NCI-H2107 treated with DMSO at 0.1 percent for 48 hours (cell line): ENCODE measurements around the gene EIF4ENIF1.
"Not testable (repeated sequence)": the region's sequence is repeated elsewhere in the genome, so short reads cannot be mapped to it uniquely, and the experiment has no call there.

Experiments used
- DNase-seq: peaks from one replicate; lab custom pipeline; 2025; ENCODE audit not compliant: unreplicated experiment; lab: John Stamatoyannopoulos, UW

EIF4ENIF1 gene

DNA sequence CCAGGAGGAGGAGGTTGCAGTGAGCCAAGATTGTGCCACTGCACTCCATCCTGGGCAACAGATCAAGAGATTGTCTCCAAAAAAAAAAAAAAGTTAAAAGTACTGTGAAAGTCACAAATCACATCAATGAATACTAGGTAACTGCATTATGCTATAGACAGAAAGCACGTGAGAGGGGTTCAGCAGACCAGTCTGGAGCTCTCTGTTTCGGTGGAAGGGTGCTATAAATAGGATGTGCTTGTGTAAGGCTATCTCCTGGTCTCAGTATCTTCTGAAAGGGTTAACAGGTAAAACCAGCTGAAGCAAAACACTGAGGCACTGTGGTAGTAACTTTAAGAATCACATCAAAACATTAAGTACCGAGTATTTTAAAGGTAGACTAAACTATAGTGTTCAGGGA lies 43.4 kb downstream of the EIF4ENIF1 start:
- no peak for DNase-seq

DNA sequence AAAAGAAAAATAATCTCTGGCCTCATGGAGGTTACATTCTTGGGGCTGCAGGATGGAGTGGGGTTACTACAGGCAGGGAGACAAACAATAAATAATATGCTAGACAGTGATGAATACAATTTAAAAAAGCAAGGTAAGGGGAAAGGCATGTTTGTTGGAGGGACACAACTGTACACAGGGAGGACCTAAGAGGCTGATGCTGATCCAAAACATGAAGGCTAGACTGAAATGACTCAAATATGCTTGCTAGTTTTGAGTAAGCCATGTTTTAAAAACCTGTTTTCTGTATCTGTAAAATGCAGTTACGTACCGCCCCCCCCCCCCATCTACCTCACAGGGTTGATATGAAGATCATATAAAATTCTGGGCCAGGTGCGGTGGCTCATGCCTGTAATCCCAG lies 44.0 kb downstream of the EIF4ENIF1 start:
- no peak for DNase-seq

DNA sequence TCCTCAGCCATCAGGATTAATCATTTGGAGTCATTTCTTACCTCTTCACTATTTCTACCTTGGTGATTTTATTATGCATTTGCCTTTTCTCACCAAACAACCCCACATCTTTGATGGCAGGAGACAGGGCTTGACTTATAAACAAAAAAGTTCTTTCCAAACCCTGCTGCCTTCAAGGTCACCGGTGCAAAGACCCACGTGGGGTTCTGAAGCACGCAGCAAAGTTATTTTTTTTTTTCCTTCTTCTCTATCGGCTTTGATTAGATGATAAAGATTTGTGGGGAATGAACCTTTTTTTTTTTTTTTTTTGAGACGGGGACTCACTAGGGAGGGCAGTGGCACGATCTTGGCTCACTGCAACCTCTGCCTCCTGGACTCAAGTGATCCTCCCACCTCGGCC lies 46.1 kb downstream of the EIF4ENIF1 start:
- no peak for DNase-seq

DNA sequence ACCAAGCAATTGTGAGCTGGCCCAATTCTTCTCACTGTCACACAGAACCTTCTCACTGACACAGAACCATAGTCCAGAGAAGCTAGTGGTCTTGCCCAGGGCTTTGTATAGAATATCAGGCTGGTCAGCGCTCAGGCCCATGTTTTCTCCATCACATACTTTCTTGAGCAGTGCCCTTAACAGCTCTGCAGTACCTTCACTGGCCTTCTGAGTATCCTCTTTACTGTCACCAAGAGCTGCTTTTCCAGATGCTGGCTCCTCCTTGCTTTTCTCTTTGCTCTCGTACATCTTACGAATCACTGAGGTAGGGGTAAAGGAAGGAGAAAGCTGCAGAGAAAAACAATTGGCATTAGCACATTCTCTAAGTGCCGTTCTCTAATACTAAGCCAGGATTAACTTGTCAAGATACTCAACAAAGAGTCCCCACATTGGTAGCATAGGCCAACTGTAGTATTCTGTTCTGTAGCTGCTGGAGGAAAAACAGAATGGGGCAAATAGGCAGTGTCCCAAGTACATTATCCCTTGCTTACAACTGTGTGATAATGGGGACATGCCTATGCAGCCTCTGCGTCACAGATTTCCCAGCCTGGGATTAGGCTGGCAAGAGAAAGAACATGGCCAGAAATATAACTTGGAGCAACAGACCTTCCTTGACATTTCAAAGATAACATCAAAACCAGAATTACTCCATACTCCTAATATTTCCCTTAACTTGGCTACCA lies 46.7 kb downstream of the EIF4ENIF1 start:
- no peak for DNase-seq

DNA sequence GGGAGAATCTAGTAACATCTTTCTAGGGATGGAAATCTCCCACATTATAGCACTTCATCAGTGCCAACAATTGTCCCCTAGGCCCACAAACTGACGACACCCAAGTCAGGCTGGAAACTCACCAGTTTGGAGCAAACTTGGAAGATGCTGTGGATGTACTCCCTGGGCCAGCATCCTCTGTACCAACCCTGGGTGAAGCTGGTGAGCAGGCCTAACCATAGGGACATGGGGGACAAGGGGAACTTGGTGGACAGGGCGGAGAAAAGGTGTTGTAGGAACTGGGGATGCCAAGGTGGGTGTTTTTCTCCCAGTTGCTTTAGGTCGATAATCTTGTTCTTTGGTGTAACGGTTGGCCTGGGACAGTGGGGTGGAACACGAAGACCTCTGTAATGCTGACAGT lies 48.0 kb downstream of the EIF4ENIF1 start:
- no peak for DNase-seq

DNA sequence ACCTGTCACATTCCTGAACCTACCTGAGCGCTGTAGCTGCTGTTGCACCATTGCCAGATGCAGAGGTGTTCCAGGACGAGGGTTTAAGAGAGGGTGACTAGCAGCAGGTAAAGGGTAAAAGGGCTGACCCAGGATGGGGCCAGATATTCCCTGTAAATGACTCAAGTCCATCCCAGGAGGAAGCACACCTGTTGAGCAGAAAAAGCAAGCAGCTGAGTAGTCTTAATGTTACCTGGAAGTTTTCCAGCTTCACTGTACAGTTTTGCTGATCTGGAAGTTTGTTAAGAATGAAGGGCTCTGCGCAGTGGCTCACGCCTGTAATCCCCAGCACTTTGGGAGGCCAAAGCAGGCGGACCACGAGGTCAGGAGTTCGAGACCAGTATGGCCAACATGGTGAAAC lies 49.0 kb downstream of the EIF4ENIF1 start:
- DNase-seq, result no peak

DNA sequence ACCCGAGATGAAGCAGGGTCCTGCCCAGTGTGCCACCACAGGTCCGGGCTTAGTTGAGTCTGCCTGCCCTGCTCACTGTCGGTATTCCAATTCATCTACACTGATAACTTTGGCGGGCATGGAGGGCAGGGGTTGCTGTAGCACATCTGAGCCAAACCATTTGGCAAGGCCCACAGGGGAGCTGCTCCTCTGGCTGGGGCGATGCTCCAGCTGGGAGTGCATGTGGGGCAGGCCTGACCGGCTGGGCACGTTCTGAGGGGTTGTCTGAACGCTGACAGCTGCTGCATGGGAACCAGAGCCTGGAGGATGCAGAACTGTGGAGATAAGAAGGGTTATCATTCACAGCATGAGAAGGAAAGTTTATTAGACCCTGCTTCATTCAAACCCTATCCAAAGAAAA lies 49.8 kb downstream of the EIF4ENIF1 start:
- no peak for DNase-seq

DNA sequence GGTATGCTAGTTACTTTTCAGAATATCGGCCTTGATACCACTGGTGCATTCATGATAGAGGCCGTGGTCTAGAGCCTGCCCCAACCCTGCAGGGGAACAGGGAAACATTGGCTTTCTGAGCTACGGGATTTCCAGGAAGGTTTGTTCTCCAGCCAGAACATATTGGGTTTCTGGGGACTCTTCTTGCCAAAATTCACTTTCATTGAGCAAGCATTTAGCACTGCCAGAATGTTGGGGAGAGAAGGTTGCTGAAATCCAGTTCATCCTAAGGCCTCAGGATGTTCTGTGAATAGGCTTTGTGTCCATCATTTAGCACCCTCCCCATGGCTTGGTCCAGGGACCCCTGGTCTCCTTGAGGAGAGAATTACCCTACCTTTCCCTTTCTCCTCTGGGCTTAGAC lies 53.5 kb downstream of the EIF4ENIF1 start:
- no peak for DNase-seq

DNA sequence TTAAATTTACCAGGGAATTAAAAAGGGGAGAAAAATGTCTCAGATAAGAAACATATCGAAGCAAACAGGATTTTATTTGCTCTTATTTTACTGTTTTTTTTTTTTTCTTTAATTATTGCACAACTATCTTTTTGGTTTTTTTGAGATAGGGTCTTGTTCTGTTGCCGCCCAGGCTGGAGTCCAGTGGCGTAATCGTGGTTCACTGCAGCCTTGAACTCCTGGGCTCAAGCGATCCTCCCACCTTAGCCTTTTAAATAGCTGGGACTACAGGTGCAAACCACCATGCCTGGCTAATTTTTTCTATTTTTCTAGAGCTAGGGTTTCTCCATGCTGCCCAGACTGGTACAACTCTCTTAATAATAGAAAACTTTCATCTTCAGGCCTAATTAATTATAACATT lies 57.7 kb downstream of the EIF4ENIF1 start:
- no peak for DNase-seq

DNA sequence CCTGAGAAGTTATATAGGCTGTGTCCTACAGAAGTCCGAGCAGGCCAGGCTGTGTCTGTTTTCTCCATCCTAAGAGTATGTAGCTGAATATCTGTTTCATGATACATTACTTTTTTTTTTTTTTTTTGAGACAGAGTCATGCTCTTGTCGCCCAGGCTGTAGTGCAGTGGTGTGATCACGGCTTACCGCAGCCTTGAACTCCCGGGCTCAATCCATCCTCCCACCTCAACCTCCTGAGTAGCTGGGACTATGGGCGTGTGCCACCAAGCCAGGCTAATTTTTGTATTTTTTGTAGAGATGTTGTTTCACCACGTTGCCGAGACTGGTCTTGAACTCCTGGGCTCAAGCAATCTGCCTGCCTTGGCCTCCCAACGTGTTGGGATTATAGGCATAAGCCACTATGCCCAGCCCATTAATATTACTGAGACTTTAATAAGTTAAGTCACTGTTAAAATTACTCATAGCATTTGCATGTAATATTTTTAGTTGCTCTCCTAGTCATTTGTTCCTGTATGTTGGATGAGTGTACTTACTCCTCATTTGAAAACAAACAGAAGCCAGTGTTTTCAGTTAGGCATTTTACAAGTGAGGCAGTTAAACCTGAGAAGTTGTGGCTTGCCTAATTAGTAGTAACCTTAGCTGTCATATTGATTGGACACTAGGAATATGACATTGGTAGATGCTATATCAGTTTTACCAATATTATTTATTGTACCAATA lies 64.2 kb downstream of the EIF4ENIF1 start:
- no peak for DNase-seq

DNA sequence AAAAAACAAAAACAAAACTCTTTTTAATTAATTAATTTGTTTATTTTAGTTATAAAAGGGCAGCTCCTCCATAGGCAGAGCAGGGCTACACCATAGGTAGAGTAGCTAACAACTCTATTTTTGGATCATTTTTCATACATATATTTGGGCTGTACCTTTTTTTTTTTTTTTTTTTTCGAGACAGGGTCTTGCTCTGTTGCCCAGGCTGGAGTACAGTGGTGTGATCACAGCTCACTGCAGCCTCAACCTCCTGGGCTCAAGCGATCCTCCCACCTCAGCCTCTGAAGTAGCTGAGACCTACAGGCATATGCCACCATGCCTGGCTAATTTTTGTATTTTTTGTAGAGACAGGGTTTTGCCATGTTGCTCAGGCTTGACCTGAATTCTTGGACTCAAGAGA lies 87.3 kb downstream of the EIF4ENIF1 start:
- not testable (repeated sequence) for DNase-seq

DNA sequence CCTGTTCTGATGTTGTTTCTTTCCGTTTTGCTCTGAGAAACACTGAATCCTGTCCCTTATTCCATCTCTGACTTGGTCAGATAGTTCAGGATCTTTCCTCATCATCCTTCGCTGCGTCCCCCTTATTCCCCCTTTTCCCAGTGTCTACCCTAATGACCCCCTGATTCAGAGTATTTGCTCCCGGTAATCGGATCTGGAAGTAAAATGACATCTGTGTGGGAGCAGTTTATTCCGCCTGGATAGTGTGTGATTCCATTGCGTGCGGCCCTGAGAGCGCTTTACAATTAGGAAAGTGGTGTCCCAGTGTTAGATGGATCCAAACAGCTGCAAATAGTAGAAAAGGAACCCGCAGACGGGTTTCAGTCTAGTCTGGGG lies 89.6 kb downstream of the EIF4ENIF1 start:
- DNase-seq, result no peak

DNA sequence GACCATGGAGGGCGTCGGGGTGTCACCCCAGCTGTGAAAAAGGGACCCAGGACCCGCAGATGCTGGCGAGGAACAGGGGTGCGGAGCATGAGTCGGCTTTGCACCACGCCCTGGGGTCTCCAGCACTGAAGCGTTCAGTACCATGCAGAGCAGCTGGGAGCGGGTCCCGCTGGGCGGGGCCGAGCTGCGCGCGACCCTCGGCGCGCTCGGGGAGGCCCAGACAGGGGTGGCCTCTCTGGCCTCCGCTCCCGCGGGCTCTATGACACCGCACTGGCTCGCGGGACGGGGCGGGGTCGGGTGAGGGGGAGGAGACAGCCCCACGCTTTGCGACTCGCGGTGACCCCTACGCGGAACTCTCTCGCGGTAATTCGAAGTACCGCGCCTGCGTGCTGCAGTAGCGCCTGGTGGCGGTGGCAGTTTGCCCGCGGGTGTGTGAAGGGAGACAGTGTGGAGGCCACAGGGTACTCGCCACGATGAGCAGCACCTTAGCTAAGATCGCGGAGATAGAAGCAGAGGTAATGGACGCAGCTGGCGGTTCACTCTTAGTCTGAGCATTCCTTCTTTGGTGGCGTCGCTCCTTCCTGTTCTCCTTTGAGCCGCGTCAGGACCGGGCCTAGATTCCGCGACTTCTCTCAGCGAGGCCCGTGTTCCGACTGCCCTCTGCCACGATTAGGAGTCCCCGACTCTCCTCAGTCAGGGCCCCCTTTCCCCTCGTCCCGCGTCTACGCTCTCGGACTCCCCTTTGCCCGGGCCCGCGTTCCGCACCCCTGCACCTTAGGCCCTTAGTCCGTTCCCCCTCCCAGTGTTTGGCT lies 90.2 kb downstream of the EIF4ENIF1 start, which contains the start of gene DRG1:
DRG1 (plus strand) TSS at position 394 of the 812 bp plus-strand sequence; CDS start at position 474, 80 bp downstream.
- peak; percentile 55 for DNase-seq

DNA sequence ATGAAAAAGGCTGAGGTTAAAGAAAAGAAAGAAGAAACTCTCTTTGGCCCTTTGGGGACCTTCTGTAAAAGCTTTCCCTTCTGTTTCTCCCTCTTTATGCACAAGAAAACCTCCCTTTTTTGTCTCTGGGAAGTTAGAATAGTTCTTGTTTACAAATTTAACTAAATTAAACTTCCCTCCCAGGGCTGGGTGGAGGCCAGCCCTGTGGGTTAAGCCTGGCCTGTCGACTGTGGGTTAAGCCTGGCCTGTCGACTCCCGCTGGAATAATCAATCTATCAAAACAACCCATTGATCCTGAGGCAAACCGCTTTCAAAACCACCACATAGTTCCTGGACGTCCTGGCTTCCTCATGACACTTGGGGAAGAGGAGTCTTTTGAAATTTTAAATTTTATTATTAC lies 91.4 kb downstream of the EIF4ENIF1 start:
- DNase-seq, result no peak

DNA sequence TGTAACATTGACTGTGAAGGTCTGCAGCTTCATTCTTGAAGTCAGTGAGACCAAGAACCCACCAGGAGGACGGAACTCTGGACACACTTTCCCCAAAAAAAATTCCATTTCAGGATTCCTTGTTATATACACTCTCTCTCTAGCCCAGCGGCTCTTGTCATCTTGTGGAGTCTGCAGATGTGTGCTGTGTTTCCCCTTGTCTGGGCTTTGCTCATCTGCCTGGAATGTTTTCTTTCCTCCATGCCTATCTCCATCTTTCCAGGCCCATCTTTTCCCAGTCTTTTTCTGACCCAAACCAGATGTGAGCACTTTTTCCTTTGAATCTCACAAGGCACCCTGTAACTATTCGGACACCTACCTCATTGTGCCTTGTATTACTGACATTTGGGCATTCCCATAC lies 95.3 kb downstream of the EIF4ENIF1 start:
- no peak for DNase-seq

DNA sequence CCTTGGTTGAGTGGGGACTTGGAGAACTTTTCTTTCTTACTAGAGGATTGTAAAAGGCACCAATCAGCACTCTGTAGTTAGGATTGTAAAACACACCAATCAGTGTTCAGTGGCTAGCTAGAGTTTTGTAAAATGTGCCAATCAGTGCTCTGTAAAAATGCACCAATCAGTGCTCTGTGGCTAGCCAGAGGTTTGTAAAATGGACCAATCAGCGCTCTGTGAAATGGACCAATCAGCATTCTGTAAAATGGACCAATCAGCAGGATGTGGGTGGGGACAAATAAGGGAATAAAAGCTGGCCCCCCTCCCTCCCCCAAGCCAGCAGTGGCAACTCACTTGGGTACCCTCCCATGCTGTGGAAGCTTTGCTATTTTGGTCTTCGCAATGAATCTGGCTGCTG lies 95.7 kb downstream of the EIF4ENIF1 start:
- DNase-seq, result no peak
